ENCODE data around the gene MICU1.

DNA sequence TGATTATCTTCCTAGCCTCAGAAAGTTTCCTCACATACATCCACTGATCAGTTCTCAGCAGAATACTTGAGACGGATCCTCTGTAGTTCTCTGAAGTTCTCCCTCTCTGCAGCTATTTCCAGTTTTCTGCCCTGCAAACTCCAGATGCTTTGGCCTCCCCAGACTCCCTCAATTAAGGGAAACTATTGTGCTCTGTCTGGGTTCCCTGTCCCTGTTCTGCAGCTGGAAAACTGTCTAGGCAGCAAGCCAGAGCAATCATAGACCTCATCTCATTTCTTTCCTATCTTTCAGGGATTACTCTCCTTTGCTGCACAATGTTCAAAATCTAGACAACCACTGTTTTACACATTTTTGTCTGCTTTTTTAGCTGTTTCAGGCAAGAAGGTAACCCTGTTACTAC, 9.2 kb downstream of the MICU1 start:
- TF ChIP-seq TAF1 (IDR thresholded peaks at IDR 0.05; ENCODE audit: borderline replicate concordance, low read depth, low read length) = no peak
- no peak for TF ChIP-seq POLR2AphosphoS5 (IDR thresholded peaks at IDR 0.05; ENCODE audit: low read depth, low read length)
- TF ChIP-seq POLR2A (IDR thresholded peaks at IDR 0.05; ENCODE audit: low read depth, low read length) = no peak
